GM12865 (cell line): ENCODE data around the gene RALGPS1.
"Not testable (repeated sequence)": the region's sequence is repeated elsewhere in the genome, so short reads cannot be mapped to it uniquely, and the experiment has no call there.

Experiments used
- DNase-seq: peaks from one replicate; pipeline ENCODE4 v3.0.0; 2010; ENCODE audit warnings: low read depth
- H3K4me3 ChIP-seq: 2 replicates; pipeline ENCODE4 v1.5.1; 2011; ENCODE audit warnings: mild to moderate bottlenecking, low read depth, low read length, control low read depth
- TF ChIP-seq, protein P1 (sequence below): IDR thresholded peaks from 2 replicates; pipeline ENCODE4 v1.5.1; 2011; ENCODE audit warnings: low read length, control low read depth, low read depth, inconsistent platforms; ENCODE audit not compliant: insufficient read depth; ENCODE audit errors: missing control alignments

RALGPS1 gene

DNA sequence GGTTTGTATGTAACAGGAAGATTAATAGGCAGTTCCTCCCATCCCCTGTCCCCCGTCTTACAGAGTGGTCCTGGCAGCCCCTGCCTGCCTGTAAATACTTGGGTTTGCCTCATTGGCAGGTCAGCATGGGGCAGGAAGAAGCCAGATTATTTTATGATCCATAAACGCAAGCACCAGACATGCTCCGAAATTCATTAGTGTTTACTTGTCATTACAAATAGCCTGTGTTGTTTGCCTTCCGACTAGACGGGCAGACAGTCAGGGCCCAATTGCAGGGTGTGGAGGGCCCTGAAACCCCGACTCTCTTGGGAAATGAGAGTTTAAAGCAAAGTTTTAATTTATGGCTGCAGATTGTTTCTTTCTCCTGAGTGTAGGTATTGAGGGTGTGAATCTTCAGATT lies 97.2 kb downstream of the RALGPS1 start:
- DNase-seq, result no peak
- TF ChIP-seq, protein P1, sequence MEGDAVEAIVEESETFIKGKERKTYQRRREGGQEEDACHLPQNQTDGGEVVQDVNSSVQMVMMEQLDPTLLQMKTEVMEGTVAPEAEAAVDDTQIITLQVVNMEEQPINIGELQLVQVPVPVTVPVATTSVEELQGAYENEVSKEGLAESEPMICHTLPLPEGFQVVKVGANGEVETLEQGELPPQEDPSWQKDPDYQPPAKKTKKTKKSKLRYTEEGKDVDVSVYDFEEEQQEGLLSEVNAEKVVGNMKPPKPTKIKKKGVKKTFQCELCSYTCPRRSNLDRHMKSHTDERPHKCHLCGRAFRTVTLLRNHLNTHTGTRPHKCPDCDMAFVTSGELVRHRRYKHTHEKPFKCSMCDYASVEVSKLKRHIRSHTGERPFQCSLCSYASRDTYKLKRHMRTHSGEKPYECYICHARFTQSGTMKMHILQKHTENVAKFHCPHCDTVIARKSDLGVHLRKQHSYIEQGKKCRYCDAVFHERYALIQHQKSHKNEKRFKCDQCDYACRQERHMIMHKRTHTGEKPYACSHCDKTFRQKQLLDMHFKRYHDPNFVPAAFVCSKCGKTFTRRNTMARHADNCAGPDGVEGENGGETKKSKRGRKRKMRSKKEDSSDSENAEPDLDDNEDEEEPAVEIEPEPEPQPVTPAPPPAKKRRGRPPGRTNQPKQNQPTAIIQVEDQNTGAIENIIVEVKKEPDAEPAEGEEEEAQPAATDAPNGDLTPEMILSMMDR, result no peak
- no peak overlapping the region for H3K4me3 ChIP-seq

DNA sequence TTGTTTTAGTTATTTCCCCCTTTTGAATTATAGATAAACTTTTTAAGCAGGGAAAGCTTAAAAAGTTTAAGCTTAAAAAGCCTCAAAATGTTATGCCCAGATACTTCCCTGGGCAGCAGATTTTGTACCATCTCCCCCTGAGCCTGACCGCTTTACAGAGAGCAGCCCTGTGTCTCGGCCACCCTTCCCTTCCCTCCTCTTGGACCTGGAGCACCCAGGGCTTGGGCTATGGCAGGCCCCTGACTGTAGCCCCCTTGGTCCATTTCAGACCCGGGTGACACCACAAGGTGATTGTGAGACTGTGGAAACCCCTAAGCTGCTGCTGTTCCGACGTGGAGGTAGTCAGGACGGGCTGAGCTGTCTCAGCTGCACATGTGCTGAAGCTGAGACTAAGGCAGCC lies 97.7 kb downstream of the RALGPS1 start:
- no peak for DNase-seq
- no peak overlapping the region for H3K4me3 ChIP-seq
- TF ChIP-seq, protein P1, result no peak

DNA sequence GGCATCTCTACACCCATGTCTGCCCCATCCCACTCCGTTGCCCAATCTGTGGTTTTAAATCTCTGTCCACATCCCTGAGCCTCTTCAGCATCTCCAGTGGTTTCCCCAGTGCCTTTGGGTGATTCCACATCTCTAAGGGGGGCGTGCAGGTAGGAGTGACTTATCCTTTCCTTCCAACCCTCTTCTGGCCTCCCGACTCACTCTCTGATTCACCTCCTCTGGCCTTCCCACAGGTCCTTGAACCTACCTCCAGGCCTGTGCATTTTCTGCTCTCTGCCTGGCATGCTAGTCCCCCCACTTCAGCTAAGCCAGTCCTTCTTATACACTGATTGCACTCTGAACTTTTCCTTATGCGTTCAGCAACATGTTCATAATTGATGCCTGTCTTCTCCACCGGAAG lies 99.0 kb downstream of the RALGPS1 start:
- no peak for DNase-seq
- no peak overlapping the region for H3K4me3 ChIP-seq
- TF ChIP-seq, protein P1, result no peak

DNA sequence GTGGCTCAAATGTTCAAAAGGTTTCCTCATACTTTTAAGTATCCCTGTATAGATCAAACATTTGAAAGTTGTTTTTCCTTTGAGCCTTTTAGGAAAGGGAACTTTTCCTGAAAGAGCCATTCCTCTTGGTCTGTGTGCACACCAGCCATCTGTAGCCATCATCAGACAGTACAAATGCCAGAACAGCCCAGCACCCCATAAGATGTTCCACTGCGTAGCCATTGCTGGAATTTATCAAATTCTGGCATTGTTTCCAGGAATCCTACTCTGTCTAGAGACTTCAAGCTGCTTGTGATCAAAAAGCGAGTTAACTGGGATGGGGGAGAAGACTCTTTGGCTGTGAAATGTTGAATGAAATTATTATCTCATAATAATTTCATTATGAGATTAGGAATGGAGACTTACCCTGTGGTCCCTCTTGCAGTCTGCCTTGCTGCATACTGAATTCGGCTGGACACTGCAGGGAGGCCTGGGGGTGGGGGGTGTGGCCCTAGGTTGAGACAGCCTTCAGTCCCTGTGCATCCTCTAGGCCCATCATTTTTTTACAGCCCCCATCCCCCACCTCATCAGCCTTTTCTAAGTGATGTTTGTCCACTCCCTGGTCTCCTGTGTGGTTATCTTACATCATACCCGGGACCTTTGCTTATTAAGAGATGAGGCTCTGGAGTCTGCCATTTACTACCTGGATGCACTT lies 99.8 kb downstream of the RALGPS1 start:
- DNase-seq, result no peak
- TF ChIP-seq, protein P1, result no peak
- H3K4me3 ChIP-seq, result no peak overlapping the region

DNA sequence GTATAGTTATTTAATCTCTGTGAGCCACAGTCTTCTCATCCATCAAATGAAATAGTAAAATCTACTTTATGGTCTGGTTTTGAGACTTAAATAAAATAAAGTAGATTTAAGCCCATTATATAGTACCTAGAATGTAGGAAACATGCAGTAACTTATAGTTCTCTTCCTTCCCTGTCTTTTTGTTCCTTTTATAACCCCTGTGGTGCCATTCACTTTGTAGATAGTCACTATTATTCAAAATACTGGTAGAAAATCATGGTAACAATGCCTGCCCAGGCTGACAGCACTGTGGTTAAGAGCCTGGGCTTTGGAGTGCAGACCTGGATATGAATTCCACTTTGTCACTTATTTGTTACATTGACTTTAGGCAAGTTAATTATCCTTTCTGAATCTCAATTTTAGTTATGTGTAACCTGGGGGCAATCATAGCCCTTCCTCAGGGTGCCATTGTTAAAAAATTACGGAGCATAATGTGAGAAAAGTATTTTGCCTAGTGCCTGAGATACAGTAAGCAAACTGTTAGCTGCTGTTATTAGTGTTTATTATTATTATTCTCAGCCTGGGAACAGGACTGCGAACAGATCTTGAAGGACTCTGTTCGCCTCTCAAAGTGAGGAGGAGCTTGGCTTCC lies 100.4 kb downstream of the RALGPS1 start:
- DNase-seq, result no peak
- H3K4me3 ChIP-seq, result no peak overlapping the region
- TF ChIP-seq, protein P1, result no peak

DNA sequence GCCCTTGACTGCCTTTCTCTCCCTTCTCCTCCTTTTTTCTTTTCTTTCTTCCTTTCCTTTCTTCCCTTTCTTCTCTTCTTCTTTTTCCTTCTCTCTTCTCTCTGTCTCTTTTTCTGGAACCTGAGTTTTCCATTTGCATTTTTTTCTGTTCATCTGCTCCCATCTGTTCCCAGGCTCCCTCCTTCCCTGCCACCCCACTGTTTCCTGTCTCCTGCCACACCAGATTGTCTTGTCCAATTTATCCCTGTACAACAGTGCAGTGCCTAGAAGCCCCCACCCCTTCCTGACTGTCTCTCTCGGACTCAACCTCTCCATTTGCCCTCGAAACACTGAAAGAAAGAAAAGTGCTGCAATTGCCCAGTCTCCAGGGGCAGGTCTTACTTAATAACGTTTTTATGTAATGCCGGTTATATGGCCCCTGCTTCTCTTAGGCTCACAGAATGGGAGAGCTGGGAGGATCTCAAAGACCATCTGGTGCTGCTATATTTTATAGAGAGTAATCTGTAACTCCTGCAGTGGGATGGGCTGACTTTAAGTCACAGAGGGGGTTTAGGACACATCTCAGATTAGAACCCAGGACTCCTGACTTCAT lies 101.4 kb downstream of the RALGPS1 start:
- H3K4me3 ChIP-seq, result no peak overlapping the region
- no peak for DNase-seq
- TF ChIP-seq, protein P1, result no peak

DNA sequence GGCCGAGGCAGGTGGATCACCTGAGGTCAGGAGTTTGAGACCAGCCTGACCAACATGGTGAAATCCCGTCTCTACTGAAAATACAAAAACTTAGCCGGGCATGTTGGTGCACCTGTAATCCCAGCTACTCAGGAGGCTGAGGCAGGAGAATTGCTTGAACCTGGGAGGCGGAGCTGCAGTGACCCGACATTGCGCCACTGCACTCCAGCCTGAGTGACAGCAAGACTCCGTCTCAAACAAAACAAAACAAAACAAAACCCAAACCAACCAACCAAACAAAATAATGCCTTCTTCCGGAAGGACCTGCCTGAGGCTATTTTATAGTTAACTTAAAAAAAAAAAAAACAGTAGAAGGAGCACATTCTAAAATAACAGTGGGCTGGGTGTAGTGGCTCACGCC lies 103.4 kb downstream of the RALGPS1 start:
- H3K4me3 ChIP-seq, DNase-seq: not testable (repeated sequence)
